ENCODE measurements around the gene CCDC33. TPM values are rescaled to one million over a fixed set of nuclear protein-coding genes. Genes with fewer than 3 reads are reported as not detected.

Gene CCDC33
- total RNA-seq, 2 donors from 2014 or later: 0.10 to 0.21 TPM

GRCh38 chr15:74334127-74334526 is 98.0 kb downstream of the CCDC33 start:
- DNase-seq: no peak
- no peak for TF ChIP-seq CTCF (IDR thresholded peaks at IDR 0.05)
- H3K4me3 ChIP-seq: no peak overlapping the region
- H3K9me3 ChIP-seq: no peaks in the 10 kb centered on the region
- intact Hi-C loops (cut with DNase I): no loop called here
- no peak overlapping the region for H3K27ac ChIP-seq
- H3K9ac ChIP-seq (ENCODE audit: low read depth in 2 of 2, low read length in 2 of 2): no peak overlapping the region
- no peaks in the 10 kb centered on the region for H3K36me3 ChIP-seq
- H3K27me3 ChIP-seq: no peaks in the 10 kb centered on the region
- no peaks in the 10 kb centered on the region for H3K4me1 ChIP-seq

- no peak for DNase-seq
- no peaks in the 10 kb centered on the region for H3K36me3 ChIP-seq
- no peak overlapping the region for H3K9ac ChIP-seq (ENCODE audit: low read depth in 2 of 2, low read length in 2 of 2)
- no peak overlapping the region for H3K4me3 ChIP-seq
- H3K9me3 ChIP-seq: no peaks in the 10 kb centered on the region
- no peaks in the 10 kb centered on the region for H3K4me1 ChIP-seq
- H3K27me3 ChIP-seq: no peaks in the 10 kb centered on the region
- no peak overlapping the region for H3K27ac ChIP-seq
- TF ChIP-seq CTCF (IDR thresholded peaks at IDR 0.05): no peak
- intact Hi-C loops (cut with DNase I): no loop called here
Observed at GRCh38 chr15:74335396-74335795, 99.3 kb downstream of the CCDC33 start.

GRCh38 chr15:74336061-74337005 is 100.2 kb downstream of the CCDC33 start:
- TF ChIP-seq CTCF (IDR thresholded peaks at IDR 0.05): no peak
- DNase-seq: no peak
- Histone ChIP-seq H3K4me3 (no peak overlapping the region), H3K27ac (no peak overlapping the region), H3K9ac (ENCODE audit: low read depth in 2 of 2, low read length in 2 of 2) (no peak overlapping the region), H3K4me1 (no peaks in the 10 kb centered on the region), H3K36me3 (no peaks in the 10 kb centered on the region), H3K9me3 (no peaks in the 10 kb centered on the region), H3K27me3 (no peaks in the 10 kb centered on the region)
- intact Hi-C loops (cut with DNase I): no loop called here

- Histone ChIP-seq H3K36me3 (no peaks in the 10 kb centered on the region), H3K27me3 (no peaks in the 10 kb centered on the region), H3K9ac (ENCODE audit: low read depth in 2 of 2, low read length in 2 of 2) (no peak overlapping the region), H3K27ac (no peak overlapping the region), H3K9me3 (no peaks in the 10 kb centered on the region), H3K4me3 (no peak overlapping the region), H3K4me1 (no peaks in the 10 kb centered on the region)
- TF ChIP-seq CTCF (IDR thresholded peaks at IDR 0.05): no peak
- DNase-seq: no peak
- intact Hi-C loops (cut with DNase I): no loop called here
Observed at GRCh38 chr15:74337146-74337545, 101.0 kb downstream of the CCDC33 start.

- H3K36me3 ChIP-seq: no peaks in the 10 kb centered on the region
- H3K9ac ChIP-seq (ENCODE audit: low read depth in 2 of 2, low read length in 2 of 2): no peak overlapping the region
- no peaks in the 10 kb centered on the region for H3K27me3 ChIP-seq
- H3K4me3 ChIP-seq: no peak overlapping the region
- H3K4me1 ChIP-seq: no peaks in the 10 kb centered on the region
- intact Hi-C loops (cut with DNase I): no loop called here
- DNase-seq: no peak
- H3K9me3 ChIP-seq: no peaks in the 10 kb centered on the region
- no peak overlapping the region for H3K27ac ChIP-seq
- TF ChIP-seq CTCF (IDR thresholded peaks at IDR 0.05): no peak
Observed at GRCh38 chr15:74337607-74338211, 101.6 kb downstream of the CCDC33 start.

All from colonic mucosa (tissue), 4 donors.